Measurements from ENCODE around the gene FBLN7.

The FBLN7 gene

GRCh38 chr2:112229348-112229747 is 91.2 kb downstream of the FBLN7 start:
- peaks cover 30% of the 10 kb centered on the region for H3K36me3 ChIP-seq
- H3K27ac ChIP-seq: no peak overlapping the region
- H3K4me3 ChIP-seq (ENCODE audit: low read depth in 1 of 2, low read length in 1 of 2): no peak overlapping the region
- TF ChIP-seq, protein P1, sequence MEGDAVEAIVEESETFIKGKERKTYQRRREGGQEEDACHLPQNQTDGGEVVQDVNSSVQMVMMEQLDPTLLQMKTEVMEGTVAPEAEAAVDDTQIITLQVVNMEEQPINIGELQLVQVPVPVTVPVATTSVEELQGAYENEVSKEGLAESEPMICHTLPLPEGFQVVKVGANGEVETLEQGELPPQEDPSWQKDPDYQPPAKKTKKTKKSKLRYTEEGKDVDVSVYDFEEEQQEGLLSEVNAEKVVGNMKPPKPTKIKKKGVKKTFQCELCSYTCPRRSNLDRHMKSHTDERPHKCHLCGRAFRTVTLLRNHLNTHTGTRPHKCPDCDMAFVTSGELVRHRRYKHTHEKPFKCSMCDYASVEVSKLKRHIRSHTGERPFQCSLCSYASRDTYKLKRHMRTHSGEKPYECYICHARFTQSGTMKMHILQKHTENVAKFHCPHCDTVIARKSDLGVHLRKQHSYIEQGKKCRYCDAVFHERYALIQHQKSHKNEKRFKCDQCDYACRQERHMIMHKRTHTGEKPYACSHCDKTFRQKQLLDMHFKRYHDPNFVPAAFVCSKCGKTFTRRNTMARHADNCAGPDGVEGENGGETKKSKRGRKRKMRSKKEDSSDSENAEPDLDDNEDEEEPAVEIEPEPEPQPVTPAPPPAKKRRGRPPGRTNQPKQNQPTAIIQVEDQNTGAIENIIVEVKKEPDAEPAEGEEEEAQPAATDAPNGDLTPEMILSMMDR (IDR thresholded peaks at IDR 0.05): no peak
- H3K9me3 ChIP-seq: no peaks in the 10 kb centered on the region
- no peaks in the 10 kb centered on the region for H3K27me3 ChIP-seq
- no peaks in the 10 kb centered on the region for H3K4me1 ChIP-seq (ENCODE audit: control insufficient read depth in 1 of 2, insufficient read depth in 1 of 2, low read depth in 1 of 2, low read length in 1 of 2)

DNA sequence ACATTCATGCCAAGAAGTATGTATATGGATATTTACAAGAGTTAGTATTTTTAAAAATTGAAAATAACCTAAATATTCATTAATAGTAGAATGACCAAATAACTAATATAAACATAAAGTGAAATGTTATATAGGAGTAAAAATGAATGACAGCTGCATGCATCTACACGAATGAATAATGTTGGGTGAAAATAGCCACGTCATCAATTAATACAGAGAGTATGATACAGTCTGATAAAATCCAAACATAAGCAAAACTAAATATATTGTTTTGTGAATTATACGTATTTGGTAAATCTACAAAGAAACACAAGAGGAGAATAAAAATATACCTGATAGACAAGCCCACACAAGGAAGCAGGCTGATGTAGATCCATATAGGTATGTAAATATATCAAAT is 92.2 kb downstream of the FBLN7 start:
- H3K4me3 ChIP-seq (ENCODE audit: low read depth in 1 of 2, low read length in 1 of 2): no peak overlapping the region
- TF ChIP-seq, protein P1 (IDR thresholded peaks at IDR 0.05): no peak
- H3K4me1 ChIP-seq (ENCODE audit: control insufficient read depth in 1 of 2, insufficient read depth in 1 of 2, low read depth in 1 of 2, low read length in 1 of 2): no peaks in the 10 kb centered on the region
- peaks cover 30% of the 10 kb centered on the region for H3K36me3 ChIP-seq
- H3K27me3 ChIP-seq: no peaks in the 10 kb centered on the region
- no peak overlapping the region for H3K27ac ChIP-seq
- H3K9me3 ChIP-seq: no peaks in the 10 kb centered on the region
